Colonic mucosa (tissue), 4 donors: ENCODE results near the gene NPAT. TPM values are rescaled to one million over a fixed set of nuclear protein-coding genes. Genes with fewer than 3 reads are reported as not detected.

ENCODE experiments used
- DNase-seq: peaks from one replicate; pipeline ENCODE4 v3.0.0-alpha.2; 2020
- H3K27ac ChIP-seq: fragments of 200-600 bp; one replicate; pipeline ENCODE4 v1.8.0; 2021
- H3K27me3 ChIP-seq: fragments of 200-600 bp; one replicate; pipeline ENCODE4 v1.8.0; 2021
- H3K36me3 ChIP-seq: fragments of 200-600 bp; one replicate; pipeline ENCODE4 v1.8.0; 2021
- H3K4me1 ChIP-seq: fragments of 200-600 bp; one replicate; pipeline ENCODE4 v1.8.0; 2021; ENCODE audit warnings: mild to moderate bottlenecking
- H3K4me3 ChIP-seq: fragments of 200-600 bp; one replicate; pipeline ENCODE4 v1.8.0; 2021
- H3K9ac ChIP-seq, 2 donors: one replicate each; pipeline ENCODE4 v1.7.0; 2013; ENCODE audit warnings: control low read depth in 2 of 2, low read depth in 2 of 2, low read length in 2 of 2
- H3K9me3 ChIP-seq: fragments of 200-600 bp; one replicate; pipeline ENCODE4 v1.8.0; 2021
- intact Hi-C: fragments of 100-400 bp; cut with DNase I; formaldehyde crosslinking; loops from one replicate; pipeline ENCODE4 v1.14.1; 2022
- total RNA-seq, 2 donors: library from RNA; stranded (reverse); fragmentation: NEBNext Ultra II Directional in 1 of 2; extraction: Animal tissue kit (Norgen Biotek cat#: 25700) in 1 of 2; gene quantifications; one replicate each; pipeline ENCODE4 v1.2.1, GENCODE V29; 2021
- TF ChIP-seq, protein P1 (sequence below): fragments of 200-600 bp; IDR thresholded peaks from one replicate; pipeline ENCODE4 v1.8.0; 2022; ENCODE audit warnings: antibody characterized with exemption, mild to moderate bottlenecking
- donor health status: healthy.
- donor health status: DM: no; HTN: no; CAD: no.
- donor health status: DM: no; HTN: no; CAD: no.

NPAT gene
- total RNA-seq, 2 donors from 2014 or later: 10.8 to 14.0 TPM

GRCh38 chr11:108224366-108224765, 1.9 kb upstream of the NPAT start:
- H3K27me3 ChIP-seq: no peaks in the 10 kb centered on the region
- H3K9me3 ChIP-seq: no peaks in the 10 kb centered on the region
- H3K27ac ChIP-seq: peak overlapping the region; percentile 96
- H3K4me1 ChIP-seq: no peaks in the 10 kb centered on the region
- intact Hi-C loops: loop anchor here (5.0 to 10.0 kb wide), 2 partner anchors 210 to 423 kb away; no protein-coding TSS in a partner anchor
- H3K9ac ChIP-seq: peak overlapping the region in 1 of 2 donors; percentile 96
- TF ChIP-seq, protein P1, sequence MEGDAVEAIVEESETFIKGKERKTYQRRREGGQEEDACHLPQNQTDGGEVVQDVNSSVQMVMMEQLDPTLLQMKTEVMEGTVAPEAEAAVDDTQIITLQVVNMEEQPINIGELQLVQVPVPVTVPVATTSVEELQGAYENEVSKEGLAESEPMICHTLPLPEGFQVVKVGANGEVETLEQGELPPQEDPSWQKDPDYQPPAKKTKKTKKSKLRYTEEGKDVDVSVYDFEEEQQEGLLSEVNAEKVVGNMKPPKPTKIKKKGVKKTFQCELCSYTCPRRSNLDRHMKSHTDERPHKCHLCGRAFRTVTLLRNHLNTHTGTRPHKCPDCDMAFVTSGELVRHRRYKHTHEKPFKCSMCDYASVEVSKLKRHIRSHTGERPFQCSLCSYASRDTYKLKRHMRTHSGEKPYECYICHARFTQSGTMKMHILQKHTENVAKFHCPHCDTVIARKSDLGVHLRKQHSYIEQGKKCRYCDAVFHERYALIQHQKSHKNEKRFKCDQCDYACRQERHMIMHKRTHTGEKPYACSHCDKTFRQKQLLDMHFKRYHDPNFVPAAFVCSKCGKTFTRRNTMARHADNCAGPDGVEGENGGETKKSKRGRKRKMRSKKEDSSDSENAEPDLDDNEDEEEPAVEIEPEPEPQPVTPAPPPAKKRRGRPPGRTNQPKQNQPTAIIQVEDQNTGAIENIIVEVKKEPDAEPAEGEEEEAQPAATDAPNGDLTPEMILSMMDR: no peak
- H3K4me3 ChIP-seq: no peak overlapping the region
- DNase-seq: no peak
- no peaks in the 10 kb centered on the region for H3K36me3 ChIP-seq

DNA sequence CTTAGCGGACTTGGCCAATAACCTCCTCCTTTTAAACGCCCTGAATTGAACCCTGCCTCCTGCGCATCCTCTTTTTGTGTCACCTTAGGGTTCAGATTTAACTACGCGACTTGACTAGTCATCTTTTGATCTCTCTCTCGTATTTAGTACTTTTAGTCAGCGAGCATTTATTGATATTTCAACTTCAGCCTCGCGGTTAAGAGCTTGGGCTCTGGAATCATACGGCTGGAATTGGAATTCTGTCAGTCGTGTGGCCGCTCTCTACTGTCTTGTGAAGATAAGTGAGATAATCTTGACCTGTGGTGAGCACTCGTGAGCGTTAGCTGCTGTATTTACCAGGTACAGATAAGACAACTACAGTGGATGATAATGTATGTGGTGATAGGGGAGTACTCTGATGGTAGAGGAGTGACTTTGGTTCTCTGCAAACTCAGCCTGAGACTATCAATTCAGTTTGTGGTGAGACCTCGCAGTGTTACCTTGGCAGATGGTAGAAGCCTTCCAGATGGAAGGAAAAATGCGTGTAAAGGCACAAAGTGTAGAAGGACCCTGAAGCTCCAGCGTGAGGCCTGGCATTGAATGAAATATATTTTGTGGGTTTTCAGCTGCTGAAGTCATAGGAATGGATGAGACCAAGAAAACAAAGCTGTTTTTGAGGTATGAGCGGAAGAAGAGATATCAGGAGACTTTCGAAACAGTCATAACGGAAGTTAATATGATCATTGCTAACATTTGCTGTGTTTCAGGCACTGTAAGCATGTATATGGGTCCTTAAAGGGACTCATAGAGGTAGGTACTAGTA, 1.1 kb upstream of the NPAT start:
- Histone ChIP-seq H3K9ac (peak overlapping the region; percentile 78 to 96), H3K4me1 (no peaks in the 10 kb centered on the region), H3K27ac (peak overlapping the region; percentile 96), H3K27me3 (no peaks in the 10 kb centered on the region), H3K9me3 (no peaks in the 10 kb centered on the region), H3K36me3 (no peaks in the 10 kb centered on the region), H3K4me3 (peak overlapping the region; percentile 65)
- DNase-seq: no peak
- TF ChIP-seq, protein P1: no peak
- intact Hi-C loops: loop anchor here (5.0 to 10.0 kb wide), 2 partner anchors 209 to 424 kb away; no protein-coding TSS in a partner anchor

DNA sequence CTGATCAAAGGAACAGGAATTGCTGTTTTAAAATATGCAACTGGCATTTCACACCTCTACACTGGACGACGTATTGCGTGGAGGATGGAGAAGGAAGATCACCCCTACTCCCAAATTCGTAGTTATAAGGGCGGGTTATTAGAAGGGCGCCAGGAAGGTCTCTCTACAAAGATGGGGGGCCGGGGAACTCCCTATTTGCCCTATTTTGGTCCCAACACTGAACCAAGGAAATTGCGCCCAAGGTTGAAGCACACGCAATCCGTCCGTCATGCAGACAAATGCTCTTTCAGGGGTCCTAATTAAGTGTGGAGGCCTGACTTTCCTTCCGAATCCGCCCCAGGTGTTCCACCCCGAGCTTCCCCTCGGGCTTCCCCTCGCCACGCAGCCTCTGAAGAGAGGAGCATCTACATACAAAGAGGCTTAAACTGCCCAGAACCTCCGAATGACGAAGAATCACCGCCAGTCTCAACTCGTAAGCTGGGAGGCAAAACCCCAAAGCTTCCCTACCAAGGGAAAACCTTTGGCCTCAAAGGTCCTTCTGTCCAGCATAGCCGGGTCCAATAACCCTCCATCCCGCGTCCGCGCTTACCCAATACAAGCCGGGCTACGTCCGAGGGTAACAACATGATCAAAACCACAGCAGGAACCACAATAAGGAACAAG, 396 bp downstream of the NPAT start:
- peak overlapping the region; percentile 50 for H3K4me3 ChIP-seq
- peak overlapping the region; percentile 96 for H3K27ac ChIP-seq
- TF ChIP-seq, protein P1: no peak
- H3K9me3 ChIP-seq: no peaks in the 10 kb centered on the region
- no peaks in the 10 kb centered on the region for H3K36me3 ChIP-seq
- intact Hi-C loops: loop anchor here (5.0 to 10.0 kb wide), 2 partner anchors 207 to 425 kb away; no protein-coding TSS in a partner anchor
- peak; percentile 24 for DNase-seq
- H3K4me1 ChIP-seq: no peaks in the 10 kb centered on the region
- peak overlapping the region; percentile 52 to 96 for H3K9ac ChIP-seq
- no peaks in the 10 kb centered on the region for H3K27me3 ChIP-seq

DNA sequence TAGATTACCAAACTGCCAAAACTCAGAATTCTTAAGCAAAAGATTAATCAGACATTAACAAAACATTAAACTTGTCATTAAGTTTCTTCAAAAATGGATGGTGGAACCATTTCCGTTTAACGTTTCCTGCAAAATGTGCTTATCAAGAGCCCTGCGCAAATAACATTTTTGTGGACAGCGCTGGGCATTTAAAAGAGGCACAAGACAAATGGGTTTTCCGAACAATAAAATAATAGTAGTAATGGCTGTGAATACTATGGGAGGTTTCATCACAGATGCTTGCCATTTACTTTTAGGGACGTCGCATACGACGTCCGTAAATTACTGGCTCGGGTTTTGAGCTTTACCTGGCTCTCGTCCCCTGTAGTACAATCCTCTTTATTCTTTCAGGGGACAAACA, 1.1 kb downstream of the NPAT start:
- H3K27ac ChIP-seq: peak overlapping the region; percentile 96
- intact Hi-C loops: loop anchor here (5.0 to 10.0 kb wide), 2 partner anchors 207 to 426 kb away; no protein-coding TSS in a partner anchor
- H3K9me3 ChIP-seq: no peaks in the 10 kb centered on the region
- no peak for DNase-seq
- H3K9ac ChIP-seq: peak overlapping the region; percentile 52 to 96
- H3K4me1 ChIP-seq: no peaks in the 10 kb centered on the region
- H3K27me3 ChIP-seq: no peaks in the 10 kb centered on the region
- no peaks in the 10 kb centered on the region for H3K36me3 ChIP-seq
- TF ChIP-seq, protein P1: no peak
- peak overlapping the region; percentile 50 for H3K4me3 ChIP-seq

DNA sequence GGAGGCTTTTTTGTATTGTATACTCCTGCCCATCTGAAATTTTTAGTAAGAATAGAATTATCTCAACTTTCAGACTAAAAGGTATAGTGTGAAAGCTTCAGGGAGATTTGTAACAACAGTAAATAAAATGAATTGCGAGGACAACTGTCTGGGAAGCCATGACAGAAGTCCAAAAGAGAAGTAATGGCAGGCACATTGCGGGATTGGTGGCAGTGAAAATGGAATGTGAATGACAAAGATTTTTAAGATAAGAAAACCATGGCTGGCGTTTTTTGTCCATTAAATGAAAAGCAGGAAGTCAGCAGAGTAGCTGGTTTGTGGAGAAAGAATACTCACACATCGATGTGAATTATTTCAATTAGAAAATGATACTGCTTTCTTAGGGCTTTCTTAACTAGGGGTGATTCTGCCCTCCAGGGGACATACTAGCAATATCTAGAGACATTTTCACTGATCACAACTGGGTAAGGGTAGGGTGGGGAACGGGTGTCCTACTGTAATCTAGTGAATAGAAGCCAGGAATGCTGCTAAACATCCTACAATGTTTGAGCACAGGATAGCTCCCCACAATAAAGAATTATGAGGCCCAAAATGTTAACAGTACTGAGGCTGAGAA, 1.6 kb downstream of the NPAT start:
- H3K4me3 ChIP-seq: peak overlapping the region; percentile 50
- intact Hi-C loops: loop anchor here (5.0 to 10.0 kb wide), 2 partner anchors 206 to 426 kb away; no protein-coding TSS in a partner anchor
- no peaks in the 10 kb centered on the region for H3K4me1 ChIP-seq
- DNase-seq: no peak
- H3K27me3 ChIP-seq: no peaks in the 10 kb centered on the region
- H3K27ac ChIP-seq: peak overlapping the region; percentile 96
- H3K9me3 ChIP-seq: no peaks in the 10 kb centered on the region
- H3K36me3 ChIP-seq: no peaks in the 10 kb centered on the region
- no peak overlapping the region for H3K9ac ChIP-seq
- TF ChIP-seq, protein P1: no peak
